Hematopoietic multipotent progenitor cell treated with erythropoietin and hydrocortisone succinate and interleukin-3 and kit ligand, for 8 days (in vitro differentiated cells): ENCODE measurements around the gene CACNA1F.
"Not testable (repeated sequence)": the region's sequence is repeated elsewhere in the genome, so short reads cannot be mapped to it uniquely, and the experiment has no call there.

Experiments
- DNase-seq: peaks from one replicate; pipeline ENCODE4 v3.0.0-alpha.2; 2015

The CACNA1F gene

GRCh38 chrX:49192722-49193328 is 40.3 kb downstream of the CACNA1F start:
- peak; percentile 55 for DNase-seq

- peak; percentile 24 for DNase-seq
These were observed 41.5 kb downstream of the CACNA1F start for GRCh38 chrX:49191574-49192011.

- DNase-seq, result peak; percentile 99
These were observed 42.1 kb downstream of the CACNA1F start for GRCh38 chrX:49190821-49191573.

GRCh38 chrX:49189606-49190005 is 43.5 kb downstream of the CACNA1F start:
- DNase-seq, result no peak

GRCh38 chrX:49188468-49189076 is 44.6 kb downstream of the CACNA1F start:
- no peak for DNase-seq

- no peak for DNase-seq
These were observed 45.6 kb downstream of the CACNA1F start for GRCh38 chrX:49187526-49187925.

GRCh38 chrX:49187028-49187394 is 46.1 kb downstream of the CACNA1F start:
- no peak for DNase-seq

GRCh38 chrX:49186125-49187027 is 46.8 kb downstream of the CACNA1F start, which contains the start of gene PRICKLE3:
PRICKLE3 (minus strand) TSS chrX:49186373; CDS start chrX:49186297, 76 bp downstream.
- peak; percentile 74 for DNase-seq

GRCh38 chrX:49184294-49185281 is 48.6 kb downstream of the CACNA1F start:
- DNase-seq, result peak; percentile 71

GRCh38 chrX:49183701-49184281 is 49.3 kb downstream of the CACNA1F start:
- DNase-seq, result no peak

- DNase-seq, result no peak
These were observed 53.8 kb downstream of the CACNA1F start for GRCh38 chrX:49179358-49179757.

GRCh38 chrX:49178537-49178936 is 54.6 kb downstream of the CACNA1F start:
- DNase-seq, result peak; percentile 72

- no peak for DNase-seq
These were observed 55.2 kb downstream of the CACNA1F start for GRCh38 chrX:49177873-49178480.

GRCh38 chrX:49177338-49177833 is 55.8 kb downstream of the CACNA1F start:
- peak; percentile 94 for DNase-seq

GRCh38 chrX:49176421-49177326 is 56.5 kb downstream of the CACNA1F start:
- DNase-seq, result peak; percentile 70

GRCh38 chrX:49175435-49176274 is 57.5 kb downstream of the CACNA1F start:
- DNase-seq, result no peak

- peak; percentile 61 for DNase-seq
These were observed 58.4 kb downstream of the CACNA1F start for GRCh38 chrX:49174723-49175122.

GRCh38 chrX:49173544-49173943 is 59.6 kb downstream of the CACNA1F start:
- DNase-seq, result not testable (repeated sequence)
